H1 (cell line): ENCODE data around the gene NR3C1. TPM values are rescaled to one million over a fixed set of nuclear protein-coding genes. Genes with fewer than 3 reads are reported as not detected.

Source experiments
- CTCF ChIA-PET: fragments of 300-600 bp; sonication (Branson Sonifier 250); formaldehyde crosslinking; loops from one replicate; lab custom pipeline; 2021; ENCODE audit not compliant: partially characterized antibody; lab: Charles Lee
- POLR2A ChIA-PET: fragments of 300-600 bp; sonication (Branson Sonifier 250); formaldehyde crosslinking; loops from one replicate; lab custom pipeline; 2021; ENCODE audit warnings: inconsistent platforms; ENCODE audit not compliant: partially characterized antibody; lab: Charles Lee
- DNase-seq, 2 experiments: peaks; one replicate each; pipeline versions ENCODE4 v3.0.0 to v3.0.0-alpha.2; 2010 to 2022; ENCODE audit warnings: low spot score in 2 of 2, low read depth in 1 of 2, mixed read lengths in 1 of 2
- FAIRE-seq: peaks from 2 replicates; lab custom pipeline; 2011; peaks lifted over from hg19 to GRCh38; lab: Jason Lieb, UNC
- H2AFZ ChIP-seq: 2 replicates; pipeline ENCODE4 v1.8.1; 2012; ENCODE audit warnings: low read length, inconsistent platforms
- H2AK5ac ChIP-seq: 2 replicates; pipeline ENCODE4 v1.6.1; 2013; ENCODE audit warnings: low read depth, low read length
- H2BK120ac ChIP-seq: replicated peaks from 2 replicates; pipeline ENCODE3; 2013; ENCODE audit warnings: low read depth, low read length, inconsistent platforms
- H2BK12ac ChIP-seq: 2 replicates; pipeline ENCODE4 v1.6.1; 2013; ENCODE audit warnings: low read depth, low read length
- H2BK15ac ChIP-seq: 2 replicates; pipeline ENCODE4 v1.6.1; 2013; ENCODE audit warnings: low read length
- H2BK20ac ChIP-seq: 2 replicates; pipeline ENCODE4 v1.6.1; 2013; ENCODE audit warnings: low read length
- H2BK5ac ChIP-seq: 2 replicates; pipeline ENCODE4 v1.6.1; 2013; ENCODE audit warnings: low read depth, low read length
- H3K14ac ChIP-seq: 2 replicates; pipeline ENCODE4 v1.6.1; 2013; ENCODE audit warnings: inconsistent platforms; ENCODE audit not compliant: insufficient read length
- H3K18ac ChIP-seq: 2 replicates; pipeline ENCODE4 v1.6.1; 2013; ENCODE audit warnings: low read length; ENCODE audit errors: extremely low read depth
- H3K23ac ChIP-seq: 2 replicates; pipeline ENCODE4 v1.6.1; 2013; ENCODE audit warnings: inconsistent platforms; ENCODE audit not compliant: insufficient read length
- H3K23me2 ChIP-seq: 2 replicates; pipeline ENCODE4 v1.6.1; 2013; ENCODE audit warnings: low read depth, low read length
- H3K27ac ChIP-seq: 2 replicates; pipeline ENCODE4 v1.6.1; 2011; ENCODE audit warnings: low read depth, low read length, inconsistent platforms
- H3K27me3 ChIP-seq, 4 experiments: replicated peaks in 1 of 4; 1 replicate in 1 of 4; 2 replicates in 3 of 4; pipeline versions ENCODE4 v1.6.1 to v1.8.1; 2011 to 2013; ENCODE audit warnings: low read length in 3 of 4, mild to moderate bottlenecking in 3 of 4, inconsistent platforms in 2 of 4, mixed read lengths in 2 of 4, moderate library complexity in 1 of 4; ENCODE audit not compliant: control insufficient read depth in 3 of 4, insufficient read depth in 3 of 4; ENCODE audit errors: extremely low read depth in 1 of 4
- H3K36me3 ChIP-seq, 4 experiments: 2 replicates each; pipeline versions ENCODE4 v1.6.1 to v1.8.1; 2011 to 2013; ENCODE audit warnings: mild to moderate bottlenecking in 4 of 4, low read length in 3 of 4, moderate library complexity in 2 of 4, control low read depth in 1 of 4, inconsistent platforms in 1 of 4; ENCODE audit not compliant: insufficient read depth in 4 of 4, control insufficient read depth in 2 of 4
- H3K4ac ChIP-seq: replicated peaks from 2 replicates; pipeline ENCODE3; 2013; ENCODE audit warnings: low read length, low read depth, mixed read lengths, inconsistent platforms; ENCODE audit not compliant: insufficient read length
- H3K4me1 ChIP-seq, 4 experiments: replicated peaks in 1 of 4; 1 replicate in 1 of 4; 2 replicates in 3 of 4; pipeline versions ENCODE4 v1.6.1 to v1.8.1; 2011 to 2013; ENCODE audit warnings: low read length in 3 of 4, inconsistent platforms in 2 of 4, mixed read lengths in 1 of 4; ENCODE audit not compliant: insufficient read depth in 4 of 4, control insufficient read depth in 3 of 4
- H3K4me2 ChIP-seq, 2 experiments: 2 replicates each; pipeline versions ENCODE4 v1.6.1 to v1.8.1; 2011 to 2013; ENCODE audit warnings: low read depth in 2 of 2, low read length in 2 of 2, control low read depth in 1 of 2, inconsistent platforms in 1 of 2, mild to moderate bottlenecking in 1 of 2; ENCODE audit not compliant: insufficient read depth in 1 of 2
- H3K4me3 ChIP-seq, 4 experiments: fragments of 200-600, 300-600 bp in 1 of 4; sonication (generic), shearing (Covaris generic), sonication (Bioruptor Twin) in 1 of 4; 2 replicates each; pipeline versions ENCODE4 v1.5.1 to v1.8.1; 2011 to 2016; ENCODE audit warnings: low read length in 4 of 4, low read depth in 3 of 4, control low read depth in 2 of 4, inconsistent platforms in 2 of 4, mild to moderate bottlenecking in 2 of 4, mixed read lengths in 1 of 4, moderate library complexity in 1 of 4; ENCODE audit not compliant: insufficient read depth in 2 of 4; ENCODE audit errors: extremely low read depth in 1 of 4
- H3K56ac ChIP-seq: replicated peaks from 2 replicates; pipeline ENCODE3; 2013; ENCODE audit warnings: low read depth, mild to moderate bottlenecking, mixed read lengths, low read length, inconsistent platforms; ENCODE audit not compliant: insufficient read length
- H3K79me1 ChIP-seq: 2 replicates; pipeline ENCODE4 v1.6.1; 2013; ENCODE audit warnings: low read depth, low read length, control low read depth
- H3K79me2 ChIP-seq, 2 experiments: 2 replicates each; pipeline versions ENCODE4 v1.6.1 to v1.8.1; 2012 to 2013; ENCODE audit warnings: low read length in 2 of 2, mild to moderate bottlenecking in 2 of 2, inconsistent platforms in 1 of 2; ENCODE audit not compliant: insufficient read depth in 2 of 2, control insufficient read depth in 1 of 2
- H3K9ac ChIP-seq, 4 experiments: replicated peaks in 1 of 4; 1 replicate in 1 of 4; 2 replicates in 3 of 4; pipeline versions ENCODE4 v1.6.1 to v1.8.1; 2011 to 2013; ENCODE audit warnings: low read depth in 3 of 4, low read length in 3 of 4, control low read depth in 2 of 4, mild to moderate bottlenecking in 2 of 4, moderate library complexity in 2 of 4, inconsistent platforms in 1 of 4; ENCODE audit errors: extremely low read depth in 1 of 4
- H3K9me3 ChIP-seq, 2 experiments: 2 replicates each; pipeline versions ENCODE4 v1.6.1 to v1.8.1; 2012 to 2013; ENCODE audit warnings: mild to moderate bottlenecking in 2 of 2, moderate library complexity in 2 of 2, control low read depth in 1 of 2, inconsistent platforms in 1 of 2, low read depth in 1 of 2, low read length in 1 of 2, mixed read lengths in 1 of 2; ENCODE audit not compliant: insufficient read depth in 2 of 2
- H4K20me1 ChIP-seq, 2 experiments: replicated peaks in 1 of 2; 2 replicates each; pipeline versions ENCODE3 to v1.8.1; 2011 to 2013; ENCODE audit warnings: inconsistent platforms in 2 of 2, low read length in 2 of 2, mild to moderate bottlenecking in 1 of 2; ENCODE audit not compliant: insufficient read depth in 2 of 2, control insufficient read depth in 1 of 2
- H4K5ac ChIP-seq: 2 replicates; pipeline ENCODE4 v1.6.1; 2013; ENCODE audit warnings: low read length, low read depth, mixed read lengths, inconsistent platforms; ENCODE audit not compliant: insufficient read length
- H4K8ac ChIP-seq: 2 replicates; pipeline ENCODE4 v1.8.0; 2013; ENCODE audit warnings: mild to moderate bottlenecking, moderate library complexity, low read length, inconsistent platforms; ENCODE audit not compliant: insufficient read depth; ENCODE audit errors: extremely low read depth
- H4K91ac ChIP-seq: replicated peaks from 2 replicates; pipeline ENCODE3; 2013; ENCODE audit warnings: low read length, mixed read lengths, inconsistent platforms; ENCODE audit not compliant: insufficient read length
- BRCA1 ChIP-seq: IDR thresholded peaks from 2 replicates; pipeline ENCODE4 v1.6.1; 2012; ENCODE audit warnings: low read depth, low read length, improper control_type of control experiment
- CHD1 ChIP-seq: IDR thresholded peaks from 2 replicates; pipeline ENCODE4 v1.6.1; 2012; ENCODE audit warnings: low read depth, low read length, improper control_type of control experiment
- GTF2F1 ChIP-seq: IDR thresholded peaks from 2 replicates; pipeline ENCODE4 v1.6.1; 2012; ENCODE audit warnings: low read depth, low read length, improper control_type of control experiment, borderline replicate concordance
- KDM1A ChIP-seq: fragments of 200-600, 300-600 bp; sonication (generic); IDR thresholded peaks from 2 replicates; pipeline ENCODE4 v1.7.1; 2016; ENCODE audit warnings: mild to moderate bottlenecking, low read length, borderline replicate concordance
- MAX ChIP-seq: IDR thresholded peaks from 2 replicates; pipeline ENCODE4 v1.6.1; 2012; ENCODE audit warnings: inconsistent platforms
- SAP30 ChIP-seq: fragments of 300-600 bp; sonication (generic); IDR thresholded peaks from 2 replicates; pipeline ENCODE4 v1.7.1; 2012; ENCODE audit warnings: low read length, moderate library complexity, mild to moderate bottlenecking, inconsistent platforms; ENCODE audit not compliant: insufficient read depth, insufficient replicate concordance
- WGBS, 2 experiments: shearing (Covaris generic) in 1 of 2; methylation state at CpG; one replicate each; pipeline versions ENCODE4 v1.1.6 to v1.1.7; 2013 to 2015; ENCODE audit warnings: low lambda C conversion rate in 2 of 2, mixed read lengths in 2 of 2, inconsistent platforms in 1 of 2, low coverage in 1 of 2, missing lambda C conversion rate in 1 of 2; ENCODE audit not compliant: insufficient replicate concordance in 2 of 2, insufficient coverage in 1 of 2, insufficient read length in 1 of 2; ENCODE audit errors: extremely low coverage in 1 of 2, missing lambda C conversion rate in 1 of 2; 5-methylcytosine and 5-hydroxymethylcytosine counted together
- polyA plus RNA-seq, 7 experiments: library from polyadenylated mRNA; depleted of rRNA in 3 of 7; stranded (reverse) in 5 of 7; unstranded in 2 of 7; fragments of >200 nt in 5 of 7; fragments of 200-250 nt in 2 of 7; gene quantifications; 1 replicate in 5 of 7; 2 replicates in 1 of 7; 4 replicates in 1 of 7; pipeline versions ENCODE4 v1.2.1 to v1.2.3, GENCODE V29; 2011 to 2013; ENCODE audit warnings: missing spikeins in 2 of 7, mixed read lengths in 2 of 7
- total RNA-seq: library from RNA; stranded (reverse); fragmentation: NEBNext Ultra II Directional; extraction: Animal tissue kit (Norgen Biotek cat#: 25700); gene quantifications from 2 replicates; pipeline ENCODE4 v1.2.1, GENCODE V29; 2021

Gene NR3C1
- total and polyA plus RNA-seq, 2 of the 8 experiments (the other 6 are each of a cell fraction or from before 2014, with no cell fraction given), result 1.7 to 5.4 TPM

DNA sequence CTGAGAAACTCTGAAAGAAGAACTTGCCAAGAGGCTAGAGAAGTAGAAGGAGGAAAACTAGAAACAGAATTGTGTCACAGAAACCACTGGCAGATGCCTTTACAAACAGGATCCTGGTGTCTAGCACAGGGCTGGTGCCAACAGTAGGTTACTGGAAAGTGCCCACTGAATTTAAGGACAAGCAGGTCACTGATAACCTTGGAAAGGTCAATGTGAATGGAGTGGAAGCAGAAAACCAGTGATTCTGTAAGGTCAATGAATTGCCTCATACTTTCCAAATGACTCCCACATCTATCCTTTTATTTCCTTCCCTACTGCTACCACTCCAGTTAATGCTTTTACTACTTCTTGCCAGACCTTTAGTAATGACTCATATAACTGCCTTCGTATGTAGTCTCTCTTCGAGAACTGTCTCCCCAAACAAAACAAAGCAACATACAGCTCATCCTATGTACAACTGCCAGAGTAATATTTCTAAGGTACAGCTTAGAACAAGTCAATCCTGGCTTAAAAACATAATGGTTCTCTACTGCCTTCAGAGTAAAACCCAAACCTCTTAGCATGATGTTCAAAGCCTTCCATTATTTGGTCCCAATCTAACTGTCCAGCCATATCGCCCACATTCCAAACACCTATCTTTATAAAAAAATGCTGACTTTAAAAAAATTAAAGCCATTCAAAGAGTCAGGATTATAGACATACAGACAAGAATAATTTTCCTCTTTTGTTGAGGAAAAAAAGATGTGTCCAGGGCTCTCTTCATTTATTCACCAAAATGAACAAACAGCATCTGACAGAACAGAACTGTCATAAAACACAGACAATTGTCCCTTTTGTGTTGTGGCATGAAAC is 52.5 kb downstream of the NR3C1 start:
- H2BK5ac ChIP-seq, result no peak overlapping the region
- ChIA-PET CTCF (interaction anchor here (1.0 to 1.1 kb wide), 2 partner anchors 8 to 63 kb away, joined by 3 read pairs; no protein-coding TSS in a partner anchor), POLR2A (no interaction called here)
- TF ChIP-seq SAP30 (no peak), KDM1A (no peak), BRCA1 (no peak), MAX (no peak), GTF2F1 (no peak), CHD1 (no peak)
- no peak overlapping the region for H4K8ac ChIP-seq
- H2BK120ac ChIP-seq, result no peak overlapping the region
- H3K4me1 ChIP-seq, result no peaks in the 10 kb centered on the region
- no peaks in the 10 kb centered on the region for H3K27me3 ChIP-seq
- no peak overlapping the region for H2AK5ac ChIP-seq
- no peaks in the 10 kb centered on the region for H3K23me2 ChIP-seq
- no peak overlapping the region for H3K4me2 ChIP-seq
- no peak overlapping the region for H3K23ac ChIP-seq
- no peak overlapping the region for H3K9ac ChIP-seq
- H3K4ac ChIP-seq, result no peak overlapping the region
- H2BK20ac ChIP-seq, result no peak overlapping the region
- no peak for DNase-seq
- H3K18ac ChIP-seq, result no peak overlapping the region
- H3K14ac ChIP-seq, result no peak overlapping the region
- no peaks in the 10 kb centered on the region for H3K79me1 ChIP-seq
- H2AFZ ChIP-seq, result no peak overlapping the region
- no peaks in the 10 kb centered on the region for H3K79me2 ChIP-seq
- H2BK12ac ChIP-seq, result no peak overlapping the region
- no peak overlapping the region for H4K91ac ChIP-seq
- H3K56ac ChIP-seq, result no peak overlapping the region
- no peaks in the 10 kb centered on the region for H4K20me1 ChIP-seq
- no peak overlapping the region for H3K4me3 ChIP-seq
- no peak overlapping the region for H4K5ac ChIP-seq
- no peak overlapping the region for H3K27ac ChIP-seq
- no peak overlapping the region for H2BK15ac ChIP-seq
- H3K9me3 ChIP-seq, result no peaks in the 10 kb centered on the region
- no peak for FAIRE-seq
- 93% methylated on average over 3 of the region's 3 CpGs; no CpG with 5 or more reads in 1 of the 2 experiments for WGBS, 2 experiments
- no peaks in the 10 kb centered on the region for H3K36me3 ChIP-seq
